ENCODE results near the gene HPSE2.

- TF ChIP-seq, protein P1, sequence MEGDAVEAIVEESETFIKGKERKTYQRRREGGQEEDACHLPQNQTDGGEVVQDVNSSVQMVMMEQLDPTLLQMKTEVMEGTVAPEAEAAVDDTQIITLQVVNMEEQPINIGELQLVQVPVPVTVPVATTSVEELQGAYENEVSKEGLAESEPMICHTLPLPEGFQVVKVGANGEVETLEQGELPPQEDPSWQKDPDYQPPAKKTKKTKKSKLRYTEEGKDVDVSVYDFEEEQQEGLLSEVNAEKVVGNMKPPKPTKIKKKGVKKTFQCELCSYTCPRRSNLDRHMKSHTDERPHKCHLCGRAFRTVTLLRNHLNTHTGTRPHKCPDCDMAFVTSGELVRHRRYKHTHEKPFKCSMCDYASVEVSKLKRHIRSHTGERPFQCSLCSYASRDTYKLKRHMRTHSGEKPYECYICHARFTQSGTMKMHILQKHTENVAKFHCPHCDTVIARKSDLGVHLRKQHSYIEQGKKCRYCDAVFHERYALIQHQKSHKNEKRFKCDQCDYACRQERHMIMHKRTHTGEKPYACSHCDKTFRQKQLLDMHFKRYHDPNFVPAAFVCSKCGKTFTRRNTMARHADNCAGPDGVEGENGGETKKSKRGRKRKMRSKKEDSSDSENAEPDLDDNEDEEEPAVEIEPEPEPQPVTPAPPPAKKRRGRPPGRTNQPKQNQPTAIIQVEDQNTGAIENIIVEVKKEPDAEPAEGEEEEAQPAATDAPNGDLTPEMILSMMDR (IDR thresholded peaks at IDR 0.05 in 2 of 3, conservative IDR thresholded peaks at IDR 0.05 in 1 of 3; ENCODE audit: borderline replicate concordance in 1 of 3, insufficient read depth in 1 of 3, low read depth in 2 of 3, low read length in 2 of 3), result no peak
- TF ChIP-seq FOSL1 (IDR thresholded peaks at IDR 0.05; ENCODE audit: low read depth), result no peak
- no peak for TF ChIP-seq CEBPB (IDR thresholded peaks at IDR 0.05; ENCODE audit: low read depth)
- TF ChIP-seq EZH2 (IDR thresholded peaks at IDR 0.05), result no peak
- TF ChIP-seq POLR2AphosphoS5 (IDR thresholded peaks at IDR 0.05; ENCODE audit: low read depth, low read length), result no peak
Observed at GRCh38 chr10:98920360-98920759, 315.3 kb downstream of the HPSE2 start.

All from HCT116 (cell line).